Activated CD8-positive, alpha-beta T cell treated with anti-CD3 and anti-CD28 coated beads for 36 hours (primary cell): ENCODE data around the gene FUZ. TPM values are rescaled to one million over a fixed set of nuclear protein-coding genes. Genes with fewer than 3 reads are reported as not detected.
"Not testable (repeated sequence)": the region's sequence is repeated elsewhere in the genome, so short reads cannot be mapped to it uniquely, and the experiment has no call there.

Source experiments
- ATAC-seq: fragments of 200-7000 bp; cut with Tn5 transposase; one replicate; pipeline ENCODE4 v1.10.0; 2021; ENCODE audit warnings: mild to moderate bottlenecking, moderate library complexity
- CTCF ChIA-PET: fragments of 350-600 bp; sonication (Branson Sonifier 250); formaldehyde crosslinking; loops from one replicate; lab custom pipeline; 2021; ENCODE audit warnings: antibody characterized with exemption; lab: Charles Lee
- POLR2A ChIA-PET: fragments of 350-600 bp; sonication (Branson Sonifier 250); formaldehyde crosslinking; loops from one replicate; lab custom pipeline; 2021; ENCODE audit warnings: antibody characterized with exemption; lab: Charles Lee
- DNase-seq: peaks from one replicate; pipeline ENCODE4 v3.0.0-alpha.2; 2020
- H3K27ac Mint-ChIP-seq: one replicate; pipeline ENCODE4 v1.8.0; 2021; ENCODE audit warnings: mild to moderate bottlenecking, mixed read lengths
- H3K27me3 Mint-ChIP-seq: one replicate; pipeline ENCODE4 v1.8.0; 2021; ENCODE audit warnings: mixed read lengths
- H3K36me3 Mint-ChIP-seq: one replicate; pipeline ENCODE4 v1.8.0; 2021; ENCODE audit warnings: low read depth, mixed read lengths
- H3K4me1 Mint-ChIP-seq: one replicate; pipeline ENCODE4 v1.8.0; 2021; ENCODE audit warnings: low read depth, mixed read lengths
- H3K4me3 Mint-ChIP-seq: one replicate; pipeline ENCODE4 v1.8.0; 2021; ENCODE audit warnings: mild to moderate bottlenecking, moderate library complexity, mixed read lengths
- H3K9me3 Mint-ChIP-seq: one replicate; pipeline ENCODE4 v1.8.0; 2021; ENCODE audit warnings: mixed read lengths
- intact Hi-C: fragments of 100-400 bp; cut with micrococcal nuclease; formaldehyde crosslinking; loops from one replicate; pipeline ENCODE4 v1.10.0; 2022
- total RNA-seq, 2 experiments: library from RNA; stranded (reverse); gene quantifications; one replicate each; pipeline ENCODE4 v1.2.3, GENCODE V29; 2021
- TF ChIP-seq, protein P1 (sequence below): fragments of 200-600 bp; IDR thresholded peaks from one replicate; pipeline ENCODE4 v1.8.0; 2022; ENCODE audit warnings: antibody characterized with exemption, mild to moderate bottlenecking

Gene FUZ
- total RNA-seq, 2 experiments from 2014 or later = 23.5 to 24.1 TPM

DNA sequence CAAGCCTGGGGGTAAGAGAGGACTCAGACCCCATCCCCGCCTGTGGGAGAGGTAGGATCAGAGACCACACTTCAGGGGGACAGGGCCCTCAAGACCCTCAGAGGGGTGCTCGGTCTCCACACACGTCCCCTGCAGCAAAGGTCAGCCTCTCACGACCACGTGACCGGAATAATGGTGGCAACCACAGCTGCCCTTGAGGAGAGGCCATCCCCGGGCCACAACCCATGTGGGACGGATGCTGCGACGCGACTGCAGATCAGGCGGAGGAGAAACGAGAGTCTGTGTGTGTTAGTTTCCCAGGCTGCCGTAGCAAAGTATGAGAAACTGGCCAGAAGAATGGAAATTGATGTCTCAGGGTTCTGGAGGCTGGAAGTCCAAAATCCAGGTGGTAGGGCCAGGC lies 13.9 kb upstream of the FUZ start:
- ATAC-seq (no peak), DNase-seq (no peak)
- Mint-ChIP-seq H3K27me3 (no peaks in the 10 kb centered on the region), H3K27ac (no peak overlapping the region), H3K9me3 (no peaks in the 10 kb centered on the region), H3K4me3 (no peak overlapping the region), H3K36me3 (peaks cover 6% of the 10 kb centered on the region), H3K4me1 (peaks cover 3% of the 10 kb centered on the region)
- ChIA-PET POLR2A (no interaction called here), CTCF (no interaction called here)
- TF ChIP-seq, protein P1, sequence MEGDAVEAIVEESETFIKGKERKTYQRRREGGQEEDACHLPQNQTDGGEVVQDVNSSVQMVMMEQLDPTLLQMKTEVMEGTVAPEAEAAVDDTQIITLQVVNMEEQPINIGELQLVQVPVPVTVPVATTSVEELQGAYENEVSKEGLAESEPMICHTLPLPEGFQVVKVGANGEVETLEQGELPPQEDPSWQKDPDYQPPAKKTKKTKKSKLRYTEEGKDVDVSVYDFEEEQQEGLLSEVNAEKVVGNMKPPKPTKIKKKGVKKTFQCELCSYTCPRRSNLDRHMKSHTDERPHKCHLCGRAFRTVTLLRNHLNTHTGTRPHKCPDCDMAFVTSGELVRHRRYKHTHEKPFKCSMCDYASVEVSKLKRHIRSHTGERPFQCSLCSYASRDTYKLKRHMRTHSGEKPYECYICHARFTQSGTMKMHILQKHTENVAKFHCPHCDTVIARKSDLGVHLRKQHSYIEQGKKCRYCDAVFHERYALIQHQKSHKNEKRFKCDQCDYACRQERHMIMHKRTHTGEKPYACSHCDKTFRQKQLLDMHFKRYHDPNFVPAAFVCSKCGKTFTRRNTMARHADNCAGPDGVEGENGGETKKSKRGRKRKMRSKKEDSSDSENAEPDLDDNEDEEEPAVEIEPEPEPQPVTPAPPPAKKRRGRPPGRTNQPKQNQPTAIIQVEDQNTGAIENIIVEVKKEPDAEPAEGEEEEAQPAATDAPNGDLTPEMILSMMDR = no peak
- intact Hi-C loops = no loop called here

DNA sequence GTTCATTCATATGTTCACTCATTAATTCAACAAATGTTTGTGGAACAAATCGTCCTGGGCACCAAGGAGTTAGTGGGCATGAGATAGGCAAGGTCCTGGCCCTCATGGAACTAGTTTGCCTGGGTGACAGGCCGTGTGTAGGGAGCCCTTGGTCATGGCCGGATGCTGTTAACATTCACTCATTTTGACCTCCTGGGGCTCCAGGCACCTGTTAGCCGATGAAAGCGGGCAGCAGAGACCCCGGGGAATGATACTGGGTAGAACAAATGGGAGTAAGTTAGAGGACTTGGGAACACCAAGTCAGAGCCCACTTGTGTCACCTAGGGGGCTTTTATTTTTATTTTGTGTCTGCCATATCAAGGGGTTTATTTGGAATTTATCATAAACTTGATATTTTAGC lies 11.6 kb upstream of the FUZ start:
- Mint-ChIP-seq H3K4me3 (no peak overlapping the region), H3K27me3 (no peaks in the 10 kb centered on the region), H3K27ac (no peak overlapping the region), H3K4me1 (peaks cover 6% of the 10 kb centered on the region), H3K9me3 (no peaks in the 10 kb centered on the region), H3K36me3 (peaks cover 6% of the 10 kb centered on the region)
- CTCF ChIA-PET = interaction anchor here (1.4 kb wide), 1 partner anchor 11 kb away, joined by 3 read pairs; the partner anchor contains the start of gene FUZ
- POLR2A ChIA-PET = no interaction called here
- DNase-seq (no peak), ATAC-seq (no peak)
- TF ChIP-seq, protein P1 = no peak
- intact Hi-C loops = no loop called here

DNA sequence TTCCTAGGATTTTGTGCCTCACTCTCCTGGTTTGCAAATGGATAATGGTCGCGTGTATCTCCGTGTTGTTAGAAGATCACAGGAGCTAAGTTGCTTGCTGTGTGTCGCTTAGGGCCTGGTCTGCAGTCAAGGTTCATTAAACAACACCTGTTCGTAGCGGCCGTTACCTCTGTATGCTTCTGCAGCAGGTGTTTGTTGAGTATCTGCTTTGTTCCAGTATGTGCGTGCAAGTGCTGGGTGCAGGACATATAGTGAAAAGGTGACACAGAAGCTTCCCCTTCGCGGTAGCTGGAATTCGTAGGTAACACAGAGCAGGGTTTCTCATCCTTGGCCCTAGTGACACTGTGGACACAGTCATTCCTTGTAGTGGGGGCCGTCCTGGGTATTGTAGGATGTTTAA lies 10.4 kb upstream of the FUZ start:
- ChIA-PET CTCF (no interaction called here), POLR2A (interaction anchor here (0.8 kb wide), 1 partner anchor 10 kb away, joined by 4 read pairs; the partner anchor contains the start of gene FUZ)
- H3K27ac Mint-ChIP-seq = no peak overlapping the region

DNA sequence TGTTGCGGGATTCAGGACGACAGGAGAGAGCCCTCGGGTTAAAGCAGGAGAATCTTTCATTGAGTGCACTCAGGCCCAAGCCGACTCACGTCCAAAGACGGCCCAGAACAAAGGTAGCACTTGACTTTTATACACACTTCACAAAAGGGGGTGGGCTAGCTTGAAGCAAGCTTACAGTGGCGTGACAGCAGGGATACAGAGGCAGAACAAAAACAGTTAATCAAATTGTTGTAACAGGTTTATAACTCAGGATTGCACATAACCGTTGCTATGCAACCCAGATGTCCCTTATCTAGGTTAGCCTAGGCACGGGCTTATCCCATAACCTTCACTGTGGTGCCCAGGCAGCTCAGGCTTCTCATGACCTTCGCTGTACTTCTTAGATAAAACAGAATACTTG lies 7.0 kb upstream of the FUZ start:
- CTCF ChIA-PET = interaction anchor here (1.4 kb wide), 1 partner anchor 102 kb away, joined by 3 read pairs; no protein-coding TSS in a partner anchor
- ATAC-seq = no peak
- no peaks in the 10 kb centered on the region for H3K27me3 Mint-ChIP-seq
- TF ChIP-seq, protein P1 = no peak
- no peak for DNase-seq
- H3K4me3 Mint-ChIP-seq = no peak overlapping the region
- H3K27ac Mint-ChIP-seq = no peak overlapping the region
- POLR2A ChIA-PET = interaction anchor here (0.8 to 1.0 kb wide), 2 partner anchors 30 to 34 kb away, joined by 3 read pairs; no protein-coding TSS in a partner anchor
- H3K9me3 Mint-ChIP-seq = no peaks in the 10 kb centered on the region
- H3K36me3 Mint-ChIP-seq = peaks cover 6% of the 10 kb centered on the region
- intact Hi-C loops = no loop called here
- peaks cover 16% of the 10 kb centered on the region for H3K4me1 Mint-ChIP-seq

More for the DNA sequence above, 10.4 kb upstream of the FUZ start:
- no peaks in the 10 kb centered on the region for H3K9me3 Mint-ChIP-seq
- ATAC-seq (no peak), DNase-seq (no peak)
- peaks cover 11% of the 10 kb centered on the region for H3K4me1 Mint-ChIP-seq
- H3K27me3 Mint-ChIP-seq = no peaks in the 10 kb centered on the region
- TF ChIP-seq, protein P1 = no peak
- peaks cover 6% of the 10 kb centered on the region for H3K36me3 Mint-ChIP-seq
- no peak overlapping the region for H3K4me3 Mint-ChIP-seq
- intact Hi-C loops = no loop called here

DNA sequence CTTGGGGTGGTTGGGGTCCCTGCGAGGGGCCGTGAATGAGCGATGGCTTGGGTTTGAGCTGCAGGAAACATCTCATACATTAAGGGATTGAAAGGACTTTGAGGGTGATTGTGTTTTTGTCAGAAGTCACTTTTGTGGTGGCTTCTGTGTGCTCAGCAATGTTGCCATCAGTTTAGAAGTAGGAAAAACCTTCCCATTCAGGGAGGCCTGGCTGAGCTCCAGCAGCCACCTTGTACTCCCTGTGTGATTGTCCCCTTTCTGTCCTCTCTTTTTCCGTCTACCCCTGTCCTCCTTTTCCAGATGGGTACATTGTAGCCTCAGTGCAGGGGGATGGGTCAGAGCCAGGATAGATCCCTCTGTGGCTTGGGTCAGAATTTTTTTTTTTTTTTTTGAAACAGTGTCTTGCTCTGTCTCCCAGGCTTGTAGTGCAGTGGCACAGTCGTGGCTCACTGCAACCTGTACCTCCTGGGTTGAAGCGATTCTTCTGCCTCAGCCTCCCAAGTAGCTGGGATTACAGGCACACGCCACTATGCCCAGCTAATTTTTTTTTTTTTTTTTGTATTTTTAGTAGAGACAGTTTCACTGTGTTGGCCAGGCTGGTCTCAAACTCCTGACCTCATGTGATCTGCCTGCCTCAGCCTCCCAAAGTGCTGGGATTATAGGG lies 6.5 kb upstream of the FUZ start:
- ATAC-seq, DNase-seq, intact Hi-C loops, H3K9me3 Mint-ChIP-seq, H3K27me3 Mint-ChIP-seq, H3K36me3 Mint-ChIP-seq: not testable (repeated sequence)
- POLR2A ChIA-PET = interaction anchor here (0.6 to 1.8 kb wide), 6 partner anchors 11 to 56 kb away, joined by 3 to 6 read pairs (median 3); no protein-coding TSS in a partner anchor
- CTCF ChIA-PET = interaction anchor here (1.4 kb wide), 1 partner anchor 102 kb away, joined by 3 read pairs; no protein-coding TSS in a partner anchor
- H3K4me3 Mint-ChIP-seq = peak overlapping the region; percentile 90
- H3K27ac Mint-ChIP-seq = peak overlapping the region; percentile 73
- peaks cover 17% of the 10 kb centered on the region for H3K4me1 Mint-ChIP-seq
